KMS-11 (cell line): ENCODE results near the gene NKAIN2.

Experiments used
- H2AFZ ChIP-seq: fragments of 200-600 bp; sonication (generic); 2 replicates; pipeline ENCODE4 v1.6.1; 2016; ENCODE audit warnings: antibody characterized with exemption, mixed run types, low read depth
- H3K27ac ChIP-seq: fragments of 200-600 bp; sonication (generic); 2 replicates; pipeline ENCODE4 v1.6.1; 2016; ENCODE audit warnings: mild to moderate bottlenecking, mixed run types
- H3K27me3 ChIP-seq: fragments of 200-600 bp; sonication (generic); 2 replicates; pipeline ENCODE4 v1.6.1; 2017; ENCODE audit warnings: mild to moderate bottlenecking, low read depth, mixed run types, moderate library complexity; ENCODE audit not compliant: insufficient read depth
- H3K36me3 ChIP-seq: fragments of 200-600 bp; sonication (generic); 2 replicates; pipeline ENCODE4 v1.6.1; 2017; ENCODE audit warnings: mild to moderate bottlenecking, mixed run types; ENCODE audit not compliant: insufficient read depth
- H3K4me1 ChIP-seq: fragments of 200-600 bp; sonication (generic); 2 replicates; pipeline ENCODE4 v1.6.1; 2016; ENCODE audit warnings: mild to moderate bottlenecking, low read depth, mixed run types; ENCODE audit not compliant: poor library complexity, severe bottlenecking
- H3K4me2 ChIP-seq: fragments of 200-600 bp; sonication (generic); 2 replicates; pipeline ENCODE4 v1.7.0; 2016; ENCODE audit warnings: mild to moderate bottlenecking, mixed run types
- H3K4me3 ChIP-seq: fragments of 200-600 bp; sonication (generic); IDR thresholded peaks from 2 replicates; pipeline ENCODE4 v1.6.1; 2017; ENCODE audit warnings: low read depth, low read length, mixed read lengths; ENCODE audit not compliant: insufficient read depth
- H3K79me2 ChIP-seq: fragments of 200-600 bp; sonication (generic); 2 replicates; pipeline ENCODE4 v1.6.1; 2016; ENCODE audit warnings: low read depth, mixed run types; ENCODE audit not compliant: insufficient read depth
- H3K9ac ChIP-seq: fragments of 200-600 bp; sonication (generic); 2 replicates; pipeline ENCODE4 v1.6.1; 2016; ENCODE audit warnings: mild to moderate bottlenecking, mixed run types
- H4K20me1 ChIP-seq: fragments of 200-600 bp; sonication (generic); 2 replicates; pipeline ENCODE4 v1.6.1; 2016; ENCODE audit warnings: mild to moderate bottlenecking, mixed run types; ENCODE audit not compliant: insufficient read depth
- CTCF ChIP-seq: fragments of 200-600 bp; sonication (generic); conservative IDR thresholded peaks from 2 replicates; pipeline ENCODE4 v1.6.1; 2017; ENCODE audit warnings: low read depth, mild to moderate bottlenecking, antibody characterized with exemption, low read length, moderate library complexity, mixed read lengths

NKAIN2 gene

GRCh38 chr6:124753001-124753400 is 949.3 kb downstream of the NKAIN2 start:
- H4K20me1 ChIP-seq: no peaks in the 10 kb centered on the region
- no peak overlapping the region for H3K4me2 ChIP-seq
- no peaks in the 10 kb centered on the region for H3K36me3 ChIP-seq
- no peak for TF ChIP-seq CTCF
- no peak overlapping the region for H2AFZ ChIP-seq
- H3K79me2 ChIP-seq: no peaks in the 10 kb centered on the region
- no peak overlapping the region for H3K4me3 ChIP-seq
- no peak overlapping the region for H3K27ac ChIP-seq
- H3K4me1 ChIP-seq: no peaks in the 10 kb centered on the region
- no peaks in the 10 kb centered on the region for H3K27me3 ChIP-seq
- H3K9ac ChIP-seq: no peak overlapping the region

GRCh38 chr6:124753562-124754105 is 950.0 kb downstream of the NKAIN2 start:
- no peak overlapping the region for H2AFZ ChIP-seq
- no peak overlapping the region for H3K9ac ChIP-seq
- H3K79me2 ChIP-seq: no peaks in the 10 kb centered on the region
- no peak overlapping the region for H3K27ac ChIP-seq
- no peak for TF ChIP-seq CTCF
- no peaks in the 10 kb centered on the region for H3K36me3 ChIP-seq
- H3K27me3 ChIP-seq: no peaks in the 10 kb centered on the region
- H4K20me1 ChIP-seq: no peaks in the 10 kb centered on the region
- H3K4me2 ChIP-seq: no peak overlapping the region
- H3K4me3 ChIP-seq: no peak overlapping the region
- no peaks in the 10 kb centered on the region for H3K4me1 ChIP-seq

- H3K4me1 ChIP-seq: no peaks in the 10 kb centered on the region
- H3K79me2 ChIP-seq: no peaks in the 10 kb centered on the region
- H3K4me2 ChIP-seq: no peak overlapping the region
- H3K4me3 ChIP-seq: no peak overlapping the region
- H3K36me3 ChIP-seq: no peaks in the 10 kb centered on the region
- no peak overlapping the region for H2AFZ ChIP-seq
- no peak for TF ChIP-seq CTCF
- no peak overlapping the region for H3K9ac ChIP-seq
- no peaks in the 10 kb centered on the region for H3K27me3 ChIP-seq
- no peaks in the 10 kb centered on the region for H4K20me1 ChIP-seq
- no peak overlapping the region for H3K27ac ChIP-seq
These were observed 951.7 kb downstream of the NKAIN2 start for GRCh38 chr6:124755321-124755720.

- H3K27ac ChIP-seq: no peak overlapping the region
- no peaks in the 10 kb centered on the region for H3K36me3 ChIP-seq
These were observed 953.9 kb downstream of the NKAIN2 start for GRCh38 chr6:124757560-124757959.

More at GRCh38 chr6:124757560-124757959, 953.9 kb downstream of the NKAIN2 start:
- Histone ChIP-seq H3K79me2 (no peaks in the 10 kb centered on the region), H3K4me3 (no peak overlapping the region), H3K4me1 (no peaks in the 10 kb centered on the region), H2AFZ (no peak overlapping the region), H4K20me1 (no peaks in the 10 kb centered on the region), H3K9ac (no peak overlapping the region), H3K4me2 (no peak overlapping the region), H3K27me3 (no peaks in the 10 kb centered on the region)
- no peak for TF ChIP-seq CTCF
